Right lung (tissue), 5 donors: ENCODE measurements around the gene CFAP65. TPM values are rescaled to one million over a fixed set of nuclear protein-coding genes. Genes with fewer than 3 reads are reported as not detected.

Experiments
- polyA plus RNA-seq, 5 donors: library from polyadenylated mRNA; unstranded; fragments of 120-200 nt; gene quantifications; one replicate each; pipeline versions ENCODE4 v1.2.1 to v1.2.3, GENCODE V29; 2013; ENCODE audit warnings: inconsistent platforms in 1 of 5, low replicate concordance in 1 of 5; ENCODE audit not compliant: insufficient read length in 5 of 5, insufficient read depth in 1 of 5

Gene CFAP65
- polyA plus RNA-seq, 5 donors, result 0.60 to 4.5 (median 3.1) TPM

Other genes with a start within 250 kb of the CFAP65 start
- gene PRKAG3, start 209.7 kb downstream of the CFAP65 start, polyA plus RNA-seq, result under 1 TPM in 2 of 5 donors, not detected in 3; 0.18 to 0.76 TPM
- under 1 TPM in 1 of 5 donors, not detected in 4; 0.10 TPM for gene WNT6, start 181.7 kb downstream of the CFAP65 start, polyA plus RNA-seq
- under 1 TPM in 4 of 5 donors, not detected in 1; 0.15 to 0.36 (median 0.25) TPM for gene WNT10A, start 160.7 kb downstream of the CFAP65 start, polyA plus RNA-seq
- gene CDK5R2, start 81.8 kb downstream of the CFAP65 start, polyA plus RNA-seq, result under 1 TPM; 0.09 to 0.28 (median 0.18) TPM
- not detected for gene FEV, start 56.3 kb downstream of the CFAP65 start, polyA plus RNA-seq
- gene CRYBA2, start 48.1 kb downstream of the CFAP65 start, polyA plus RNA-seq, result not detected
- gene IHH, start 19.4 kb upstream of the CFAP65 start, polyA plus RNA-seq, result 1 to 10 TPM; 1.2 to 3.7 (median 2.1) TPM
- gene NHEJ1, start 119.3 kb upstream of the CFAP65 start, polyA plus RNA-seq, result 10 to 100 TPM; 14.8 to 20.9 (median 17.5) TPM
- 1 to 10 TPM; 3.6 to 4.8 (median 3.9) TPM for gene SLC23A3, start 128.5 kb upstream of the CFAP65 start, polyA plus RNA-seq
- 10 to 100 TPM; 35.5 to 46.1 (median 38.5) TPM for gene CNPPD1, start 135.4 kb upstream of the CFAP65 start, polyA plus RNA-seq
- 10 to 100 TPM; 73.4 to 88.4 (median 80.1) TPM for gene RETREG2, start 136.8 kb upstream of the CFAP65 start, polyA plus RNA-seq
- 10 to 100 TPM; 31.5 to 45.9 (median 35.8) TPM for gene ZFAND2B, start 165.3 kb upstream of the CFAP65 start, polyA plus RNA-seq
- 10 to 100 TPM; 25.4 to 41.5 (median 30.1) TPM for gene ABCB6, start 177.4 kb upstream of the CFAP65 start, polyA plus RNA-seq
- 10 to 100 TPM; 38.7 to 44.8 (median 40.3) TPM for gene ATG9A, start 188.1 kb upstream of the CFAP65 start, polyA plus RNA-seq
- 10 to 100 TPM; 58.2 to 87.0 (median 64.9) TPM for gene ANKZF1, start 188.3 kb upstream of the CFAP65 start, polyA plus RNA-seq
- gene GLB1L, start 203.9 kb upstream of the CFAP65 start, polyA plus RNA-seq, result 10 to 100 TPM; 11.2 to 17.4 (median 15.2) TPM
- gene STK16, start 204.0 kb upstream of the CFAP65 start, polyA plus RNA-seq, result 10 to 100 TPM; 32.1 to 36.2 (median 35.2) TPM
- 1 to 10 TPM in 4 of 5 donors, under 1 TPM in 1; 0.34 to 5.7 (median 4.3) TPM for gene TUBA4B, start 211.7 kb upstream of the CFAP65 start, polyA plus RNA-seq
- 10 to 100 TPM; 24.7 to 51.2 (median 38.0) TPM for gene TUBA4A, start 212.4 kb upstream of the CFAP65 start, polyA plus RNA-seq
- 10 to 100 TPM; 56.5 to 81.6 (median 74.9) TPM for gene DNAJB2, start 237.8 kb upstream of the CFAP65 start, polyA plus RNA-seq